UCSD-AML1 (cell line): ENCODE data around the gene LHPP.

Experiments used
- DNase-seq: peaks from one replicate; lab custom pipeline; 2025; ENCODE audit not compliant: unreplicated experiment; lab: John Stamatoyannopoulos, UW

The LHPP gene

GRCh38 chr10:124619802-124620490 is 158.3 kb downstream of the LHPP start:
- no peak for DNase-seq

DNA sequence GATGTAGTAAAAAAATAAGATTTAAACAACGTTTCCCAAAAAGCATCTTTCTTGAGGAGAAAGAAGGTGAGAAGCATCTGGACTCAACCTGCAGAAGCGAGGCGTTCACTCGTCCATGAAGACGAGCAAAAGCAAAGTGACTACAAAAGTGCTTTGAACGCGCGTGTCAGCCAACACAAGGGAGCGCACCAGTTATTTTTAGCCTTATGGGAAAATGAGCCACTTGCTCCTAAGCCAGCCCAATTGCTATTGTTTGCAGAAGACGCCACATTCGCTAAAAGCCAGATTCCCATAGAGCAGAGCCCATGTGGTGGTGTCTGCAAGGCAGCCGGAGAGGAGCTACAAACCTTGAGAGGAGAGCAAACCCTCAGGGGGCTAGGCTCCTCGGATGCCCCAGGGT is 160.0 kb downstream of the LHPP start:
- no peak for DNase-seq

GRCh38 chr10:124622158-124622557 is 160.5 kb downstream of the LHPP start:
- no peak for DNase-seq

DNA sequence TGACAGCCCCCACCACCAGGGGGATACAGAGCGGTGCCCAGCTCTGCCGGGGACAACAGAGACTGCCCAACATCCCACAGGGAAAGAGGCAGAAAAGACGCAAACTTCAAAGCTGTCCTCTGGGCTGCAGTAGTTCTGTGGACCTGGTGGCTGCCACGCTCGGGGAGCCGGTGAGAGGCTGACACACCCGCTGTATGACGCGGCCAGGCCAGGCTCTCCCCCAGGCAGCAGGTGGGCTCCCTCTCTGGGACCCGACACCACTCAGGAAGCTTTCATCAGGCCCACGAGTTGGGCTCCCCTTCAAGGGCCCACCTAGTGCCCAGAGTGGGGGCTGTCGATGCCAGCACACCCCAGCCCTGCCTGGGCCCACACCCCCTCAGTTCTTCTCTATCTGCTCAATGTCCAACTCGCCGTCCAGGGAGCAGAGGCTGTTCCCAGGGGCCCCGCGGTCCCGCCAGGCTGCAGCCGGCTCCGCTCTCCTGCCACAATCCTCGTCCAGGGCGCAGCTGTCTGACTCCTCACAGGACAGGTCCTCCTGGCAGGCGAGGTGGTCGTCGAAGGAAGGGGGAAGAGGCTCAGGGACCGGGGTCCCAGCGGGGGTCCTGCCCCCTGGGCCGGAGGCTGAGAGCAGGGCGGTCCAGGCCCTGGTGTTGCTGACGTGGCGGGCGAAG is 161.4 kb downstream of the LHPP start:
- no peak for DNase-seq

- no peak for DNase-seq
Observed at GRCh38 chr10:124624006-124624405, 162.4 kb downstream of the LHPP start.

- DNase-seq = no peak
Observed at GRCh38 chr10:124624466-124624865, 162.8 kb downstream of the LHPP start.

DNA sequence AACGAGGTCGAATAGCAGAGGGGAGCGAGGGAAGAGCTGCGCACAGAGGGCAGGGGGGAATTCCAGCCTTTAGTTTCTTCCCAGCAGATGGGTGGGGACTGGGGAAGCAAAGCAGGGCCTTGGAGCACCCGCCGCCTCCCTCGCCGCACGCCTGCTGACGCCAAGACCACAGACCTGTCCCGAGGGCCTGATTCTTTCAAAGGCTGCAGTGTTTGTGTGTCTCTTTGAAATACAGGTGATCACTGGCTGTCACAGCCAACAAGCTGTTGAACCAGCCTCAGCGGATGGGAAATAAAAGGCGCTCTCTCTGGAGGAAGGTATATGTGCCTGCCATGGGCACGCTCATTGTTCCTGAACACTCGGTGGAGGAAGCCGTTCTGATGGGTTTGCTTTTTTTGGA is 163.3 kb downstream of the LHPP start:
- DNase-seq = no peak

DNA sequence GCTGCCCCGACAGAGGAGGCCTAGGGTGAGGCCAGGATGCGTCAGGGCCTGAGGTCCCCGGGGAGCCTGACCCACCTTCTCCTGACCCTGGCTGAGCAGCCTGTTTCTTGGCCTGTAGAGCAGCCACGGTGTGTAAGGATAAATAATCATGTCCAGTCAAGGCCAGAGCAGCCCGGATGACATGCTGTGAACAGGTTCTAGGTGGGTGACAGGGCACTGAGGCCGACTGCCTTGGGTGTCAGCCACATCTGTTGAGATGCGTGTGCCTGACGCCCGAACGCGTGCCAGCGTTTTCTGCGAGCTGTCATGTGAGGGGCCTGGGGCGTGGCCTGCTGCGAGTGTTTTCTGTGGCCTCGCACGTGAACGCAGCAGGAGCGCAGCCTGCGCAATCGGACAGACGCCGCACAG is 164.2 kb downstream of the LHPP start:
- no peak for DNase-seq

DNA sequence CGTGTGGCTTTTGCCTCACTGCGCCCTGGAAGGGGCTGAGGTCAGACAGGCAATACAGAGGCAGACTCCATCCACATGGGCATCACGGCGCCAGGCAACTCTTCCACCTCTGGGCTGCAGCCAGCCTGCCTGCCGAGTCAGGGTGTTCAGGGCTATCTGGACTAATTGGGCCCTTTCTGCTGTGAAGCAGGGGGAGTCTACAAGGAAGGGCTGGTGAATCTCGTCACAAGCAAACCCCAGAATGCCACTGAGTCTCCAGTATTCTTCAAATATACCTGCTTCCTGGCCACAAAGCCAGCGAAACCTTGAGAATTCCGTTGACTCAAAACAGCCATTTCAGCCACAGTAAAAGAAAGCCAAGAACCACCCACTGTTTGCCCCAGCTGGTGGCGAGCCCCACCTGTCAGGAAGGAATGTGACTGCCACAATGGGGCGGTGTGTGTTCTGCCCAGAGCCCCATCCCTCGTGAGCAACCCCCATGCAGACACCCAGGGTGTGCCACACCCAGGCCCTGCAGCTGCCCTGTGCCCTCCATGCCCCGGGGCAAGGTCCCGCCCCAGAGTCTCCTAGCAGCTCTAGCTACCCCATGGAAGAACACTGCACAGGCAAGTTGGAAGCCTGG is 165.2 kb downstream of the LHPP start:
- no peak for DNase-seq

- no peak for DNase-seq
Observed at GRCh38 chr10:124627866-124628675, 166.4 kb downstream of the LHPP start.

DNA sequence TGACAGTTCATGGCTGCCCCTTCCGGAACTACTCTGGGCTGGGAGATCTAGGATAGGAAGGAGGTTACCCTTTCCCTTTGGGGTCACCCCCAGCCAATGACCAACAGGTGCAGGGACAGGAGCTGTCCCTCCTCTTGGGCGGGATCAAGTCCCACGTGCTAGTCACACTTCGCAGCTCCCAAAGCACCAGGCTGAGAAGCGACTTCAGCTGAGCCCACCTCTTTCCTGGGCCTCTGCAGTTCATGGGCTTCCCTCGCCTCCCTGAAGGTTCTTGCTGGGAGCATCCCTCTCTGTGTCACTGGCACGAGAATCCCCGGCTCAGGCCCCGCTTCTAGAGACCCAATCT is 167.0 kb downstream of the LHPP start:
- no peak for DNase-seq

DNA sequence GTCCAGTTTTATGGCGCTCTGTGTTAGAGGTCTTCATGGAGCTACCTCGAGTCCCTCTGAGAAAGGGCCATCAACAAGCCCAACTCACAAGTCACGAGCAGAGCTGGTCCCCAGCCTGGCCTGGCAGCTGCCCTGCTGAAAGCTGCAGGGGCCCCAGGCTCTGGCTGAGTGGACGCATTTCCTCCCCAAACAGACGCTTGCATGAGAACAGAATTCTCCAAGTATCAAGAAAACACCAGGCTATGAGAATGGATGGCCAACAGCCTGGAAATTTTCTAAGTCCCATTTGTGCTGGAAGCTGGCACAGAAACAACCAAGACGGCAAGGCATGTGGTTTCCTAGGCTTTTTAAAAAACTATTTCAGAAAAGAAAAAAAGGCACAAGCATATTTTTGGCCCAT is 167.8 kb downstream of the LHPP start:
- DNase-seq = no peak

DNA sequence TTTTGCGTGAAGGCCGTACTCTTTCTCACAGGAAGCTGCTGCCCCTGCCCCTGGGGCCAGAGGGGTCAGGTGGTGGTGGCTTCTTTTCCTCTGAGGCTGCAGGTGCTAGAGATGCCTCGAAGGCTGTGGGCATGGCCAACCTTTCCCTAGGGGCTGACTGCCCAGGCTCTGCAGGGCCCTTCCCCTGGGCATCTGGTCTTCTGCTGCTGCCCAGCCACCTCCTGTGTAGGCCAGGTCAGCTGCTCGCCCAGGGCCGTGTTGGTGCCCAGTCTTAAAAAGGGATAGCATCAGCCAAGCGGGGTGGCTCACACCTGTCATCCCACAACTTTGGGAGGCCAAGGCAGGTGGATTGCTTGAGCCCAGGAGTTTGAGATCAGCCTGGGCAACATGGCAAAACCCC is 168.2 kb downstream of the LHPP start:
- no peak for DNase-seq

GRCh38 chr10:124630551-124630950 is 168.9 kb downstream of the LHPP start:
- DNase-seq = no peak

DNA sequence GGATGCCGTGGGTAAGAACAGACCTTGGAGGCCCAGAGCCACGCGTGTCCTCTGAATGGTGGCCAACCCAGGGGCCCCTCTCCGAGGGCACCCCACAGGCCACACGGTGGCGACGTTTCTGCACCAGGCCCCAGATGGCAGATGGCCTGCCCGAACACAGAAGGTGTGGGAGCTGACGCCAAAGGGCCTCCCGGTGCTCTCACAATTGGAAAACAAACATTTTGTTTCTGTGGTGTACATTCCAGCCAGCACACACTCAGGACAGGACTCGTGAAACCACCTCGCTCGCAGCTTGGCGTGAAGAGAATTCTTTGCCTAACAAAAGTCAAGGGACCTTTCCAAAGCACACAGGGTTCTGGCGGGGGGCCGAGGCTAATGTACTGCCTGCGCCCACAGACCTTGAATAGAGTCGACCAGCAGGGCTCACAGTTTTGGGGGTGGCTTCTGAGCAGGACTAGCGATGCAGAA is 170.5 kb downstream of the LHPP start:
- DNase-seq = peak; percentile 56

DNA sequence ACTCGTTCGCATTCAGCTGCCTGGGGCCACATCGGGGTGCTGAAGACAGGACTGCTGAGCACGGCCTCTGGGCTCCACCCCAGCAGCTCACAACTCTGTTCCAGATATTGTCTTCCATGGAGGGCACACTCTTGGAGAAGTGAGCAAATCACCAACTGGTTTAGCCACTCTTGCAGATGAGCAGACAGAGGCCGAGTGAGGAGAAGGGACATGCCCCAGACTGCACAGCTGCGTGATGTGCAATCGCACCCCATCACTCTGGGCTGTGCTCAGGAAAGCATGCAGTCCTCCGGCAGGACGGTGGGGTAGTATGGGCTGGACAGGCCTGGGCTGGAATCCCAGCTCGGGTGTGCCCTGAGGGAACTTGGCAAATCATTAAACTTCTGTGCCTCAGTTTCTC is 170.9 kb downstream of the LHPP start:
- DNase-seq = no peak

GRCh38 chr10:124636271-124636995 is 174.8 kb downstream of the LHPP start:
- DNase-seq = no peak

DNA sequence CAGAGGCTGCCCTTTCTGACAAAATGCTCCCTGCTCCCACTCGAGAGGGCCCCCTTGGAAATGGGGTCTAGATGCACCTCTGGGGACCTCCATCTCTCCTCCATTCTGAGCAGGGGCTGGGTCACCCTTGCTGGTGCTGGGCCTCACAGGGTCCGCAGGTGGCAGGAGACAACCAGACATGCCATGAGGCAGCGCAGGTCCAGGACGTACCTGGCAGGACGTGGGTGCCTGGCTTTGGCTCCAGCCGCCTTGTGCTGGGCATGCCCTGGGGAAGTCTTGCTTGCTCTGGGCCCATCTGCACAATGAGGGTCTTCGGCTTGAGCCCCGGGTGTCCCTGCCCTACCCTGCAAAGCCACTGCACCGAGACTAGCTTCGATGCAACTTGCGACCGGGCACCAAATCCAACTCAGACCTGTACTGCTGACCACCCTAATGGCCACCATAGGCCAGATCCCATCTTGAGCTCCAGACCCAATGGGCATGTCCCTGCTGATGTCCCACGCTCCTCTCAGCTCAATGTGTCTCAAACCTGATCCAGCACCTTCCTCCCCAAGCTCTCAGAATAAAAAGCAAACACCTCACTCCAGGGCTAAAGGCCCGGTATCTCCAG is 175.6 kb downstream of the LHPP start:
- DNase-seq = no peak

GRCh38 chr10:124637746-124638145 is 176.1 kb downstream of the LHPP start:
- DNase-seq = no peak

DNA sequence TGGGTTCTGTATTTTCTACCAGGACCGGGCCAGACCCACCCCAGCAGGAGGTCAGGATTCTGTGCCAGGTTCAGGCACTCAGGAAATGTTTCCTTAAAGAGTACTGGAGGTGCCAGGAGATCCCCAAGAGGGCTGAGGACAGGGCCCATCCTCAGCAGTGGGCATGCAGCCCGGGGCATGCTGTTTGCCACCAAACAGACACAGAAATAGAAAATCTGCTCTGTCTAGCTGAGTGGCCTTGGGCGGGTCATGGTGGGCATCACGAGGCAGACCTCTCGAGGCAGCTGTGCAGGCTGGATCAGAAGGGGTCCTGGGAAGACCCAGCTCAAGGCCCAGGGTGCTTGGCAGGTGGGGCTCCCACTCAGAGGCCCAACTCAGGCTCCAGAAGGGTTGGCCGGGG is 177.6 kb downstream of the LHPP start:
- no peak for DNase-seq

DNA sequence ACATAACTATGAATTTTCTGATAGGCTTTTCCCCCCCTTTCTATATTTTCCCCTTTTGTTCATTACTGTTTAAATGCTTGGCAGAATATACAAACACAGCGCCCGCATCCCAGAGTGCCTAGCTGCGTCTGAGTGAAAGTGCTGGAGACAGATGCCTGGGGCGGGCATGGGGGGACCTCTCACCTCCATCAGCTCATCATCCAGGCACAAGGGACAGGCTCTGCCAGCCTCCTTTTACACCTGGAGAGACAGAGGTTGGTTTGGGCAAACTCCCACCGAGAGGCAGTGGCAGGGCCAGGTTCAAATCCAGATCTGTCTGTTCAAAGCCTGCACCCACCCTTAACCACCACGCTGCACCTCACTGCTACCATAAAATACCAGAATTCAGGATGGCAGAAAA is 178.0 kb downstream of the LHPP start:
- DNase-seq = no peak
